ENCODE data around the gene BATF3.

GRCh38 chr1:212648431-212648830 is 51.2 kb downstream of the BATF3 start:
- TF ChIP-seq SMC3 (conservative IDR thresholded peaks at IDR 0.05; ENCODE audit: insufficient read depth, low read depth, low read length) (no peak), FOXJ3 (CRISPR knock-in tag; IDR thresholded peaks at IDR 0.05) (no peak), RBBP5 (IDR thresholded peaks at IDR 0.05; ENCODE audit: borderline replicate concordance, insufficient read depth, low read length, poor library complexity, severe bottlenecking) (no peak), HDAC6 (IDR thresholded peaks at IDR 0.05; ENCODE audit: low read depth, low read length) (no peak), MED1 (CRISPR knock-in tag; IDR thresholded peaks at IDR 0.05; ENCODE audit: borderline replicate concordance) (no peak), E2F4 (CRISPR knock-in tag; IDR thresholded peaks at IDR 0.05; ENCODE audit: low read depth) (no peak), MITF (IDR thresholded peaks at IDR 0.05) (no peak)
